GM18505 (cell line): ENCODE measurements around the gene MIOS.

Experiments used
- ATAC-seq: cut with Tn5 transposase; IDR thresholded peaks from one replicate; pipeline ENCODE4 v1.9.1; 2021; ENCODE audit not compliant: unreplicated experiment
- POLR2A ChIP-seq: IDR thresholded peaks from 4 replicates; pipeline ENCODE4 v1.6.1; 2011; ENCODE audit warnings: borderline replicate concordance; ENCODE audit not compliant: insufficient read depth, insufficient read length; ENCODE audit errors: extremely low read depth

The MIOS gene

GRCh38 chr7:7565018-7565680, 1.5 kb upstream of the MIOS start:
- TF ChIP-seq POLR2A = no peak
- no peak for ATAC-seq

- no peak for TF ChIP-seq POLR2A
- peak; percentile 20 for ATAC-seq
Measured at GRCh38 chr7:7565746-7566650, 686 bp upstream of the MIOS start.

DNA sequence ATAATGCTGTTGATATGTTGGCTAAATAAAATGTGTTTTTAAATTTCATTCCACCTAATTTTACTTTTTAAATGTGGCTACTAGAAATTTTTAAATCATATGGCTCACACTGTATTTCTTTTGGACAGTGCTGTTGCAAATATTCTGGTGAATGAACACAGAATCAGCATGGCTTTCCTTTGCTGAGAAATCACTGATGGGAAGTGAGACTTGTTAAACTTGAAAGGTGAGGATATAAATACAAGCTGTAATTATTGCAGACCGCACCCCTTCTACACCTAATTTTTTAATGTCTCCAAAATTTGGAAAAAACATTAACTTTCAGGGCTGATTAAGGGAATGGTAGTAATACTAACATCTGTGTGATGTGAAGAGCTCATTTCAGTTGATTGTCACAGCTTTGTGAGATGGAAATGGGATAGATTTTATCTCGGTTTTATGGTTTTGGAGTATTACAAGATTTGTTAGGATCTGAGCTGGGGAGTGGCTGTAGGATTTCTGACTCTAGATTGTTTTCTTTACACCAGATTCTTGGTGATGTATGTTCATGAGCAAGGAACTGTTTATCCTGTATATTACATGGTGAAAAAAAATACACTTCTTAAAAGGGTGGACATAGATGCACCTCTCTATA, 1.3 kb downstream of the MIOS start:
- no peak for TF ChIP-seq POLR2A
- no peak for ATAC-seq

GRCh38 chr7:7568553-7568952, 1.9 kb downstream of the MIOS start:
- ATAC-seq = no peak

GRCh38 chr7:7569081-7569527, 2.4 kb downstream of the MIOS start:
- no peak for TF ChIP-seq POLR2A
- ATAC-seq = peak; percentile 35

More at GRCh38 chr7:7568553-7568952, 1.9 kb downstream of the MIOS start:
- TF ChIP-seq POLR2A = no peak

DNA sequence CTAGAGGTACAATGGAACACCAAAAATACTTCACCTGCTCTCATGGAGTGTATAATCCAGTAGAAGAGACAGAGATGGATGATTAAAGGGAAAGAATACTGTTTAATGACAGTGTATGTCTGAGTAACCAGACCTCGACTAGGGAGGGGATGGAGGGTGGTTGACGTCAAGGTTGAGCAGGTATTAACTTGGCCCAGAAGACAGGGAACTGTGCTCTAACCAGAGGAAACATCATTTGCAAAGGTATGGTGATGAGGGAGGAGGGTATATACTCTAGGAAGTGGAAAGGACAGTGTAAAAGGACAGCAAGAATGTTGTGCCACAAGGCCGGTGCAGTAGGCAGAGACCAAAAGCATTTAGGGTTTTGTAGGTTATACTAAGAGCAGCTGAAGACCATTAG, 2.9 kb downstream of the MIOS start:
- peak; percentile 19 for ATAC-seq
- no peak for TF ChIP-seq POLR2A

GRCh38 chr7:7570584-7570983, 3.9 kb downstream of the MIOS start:
- ATAC-seq = no peak
- no peak for TF ChIP-seq POLR2A

DNA sequence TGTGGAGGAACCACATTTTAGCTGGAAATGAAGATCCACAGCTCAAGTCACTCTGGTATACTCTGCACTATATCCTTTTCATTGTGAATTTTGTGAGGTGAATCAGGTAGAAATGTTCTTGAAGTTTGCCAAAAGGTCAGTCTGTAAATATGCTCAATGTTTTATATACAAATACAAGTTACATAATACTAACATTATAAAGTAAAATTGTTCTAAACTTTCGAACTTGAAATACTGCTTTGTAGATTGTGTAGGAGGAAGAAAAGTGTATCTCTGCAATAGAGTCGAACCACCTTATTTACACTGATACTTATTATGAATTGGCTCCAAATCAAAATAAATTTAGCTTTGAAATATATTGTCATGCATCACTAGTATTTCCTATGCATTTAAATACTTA, 7.0 kb downstream of the MIOS start:
- no peak for TF ChIP-seq POLR2A
- ATAC-seq = no peak

DNA sequence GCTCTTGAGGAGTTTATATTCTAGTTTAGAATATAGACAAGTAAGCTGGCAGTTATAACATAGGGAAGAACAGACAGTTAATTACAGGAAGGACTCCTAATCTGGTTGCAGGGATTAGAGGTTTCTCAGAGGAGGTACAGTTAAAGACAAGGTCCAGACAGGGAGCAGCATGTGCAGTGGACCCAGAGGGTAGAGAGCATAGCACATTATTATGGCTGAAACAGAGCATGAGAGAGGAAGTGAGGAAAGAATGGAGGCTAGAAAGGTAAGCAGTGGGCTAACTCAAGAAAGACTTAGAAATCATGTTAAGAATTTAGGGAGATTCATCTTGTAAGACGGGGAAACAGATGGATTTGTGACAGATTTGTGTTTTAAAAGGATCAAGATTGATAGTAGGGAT, 9.7 kb downstream of the MIOS start:
- no peak for ATAC-seq
- TF ChIP-seq POLR2A = no peak

DNA sequence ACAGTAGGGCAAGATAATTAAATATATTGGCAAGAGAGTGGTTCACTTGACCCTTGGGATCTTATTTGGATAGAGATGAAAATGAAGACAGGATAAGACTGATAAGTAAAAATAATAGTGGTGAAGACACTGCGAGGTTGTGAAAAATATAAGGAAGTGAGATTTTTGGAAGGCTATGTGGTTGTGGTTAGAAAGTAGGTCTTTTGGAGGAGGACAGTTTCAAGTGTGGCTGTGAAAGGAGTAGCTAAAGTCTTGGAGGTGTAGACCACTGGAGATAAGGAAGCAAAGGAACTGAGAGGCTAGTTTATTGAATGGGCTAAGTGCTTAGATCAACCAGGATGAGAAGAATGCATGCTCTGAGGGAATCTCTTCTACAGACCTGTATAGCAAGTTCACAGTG, 11.2 kb downstream of the MIOS start:
- no peak for TF ChIP-seq POLR2A

DNA sequence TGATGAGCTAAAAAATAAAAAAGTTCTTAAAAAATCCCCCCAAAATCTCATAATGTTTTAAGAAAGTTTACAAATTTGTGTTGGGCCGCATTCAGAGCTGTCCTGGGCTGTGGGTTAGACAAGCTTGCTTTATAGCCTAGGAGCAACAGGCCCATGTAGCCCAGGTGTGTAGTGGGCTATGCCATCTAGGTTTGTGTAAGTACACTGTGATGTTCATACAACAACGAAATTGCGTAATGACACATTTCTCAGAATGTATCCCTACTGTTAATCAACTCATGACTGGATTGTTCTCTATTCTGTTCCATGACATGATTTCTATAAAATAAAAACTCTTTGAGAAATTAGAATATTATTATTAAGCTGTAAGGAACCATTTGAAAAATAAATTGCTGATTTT, 13.0 kb downstream of the MIOS start:
- TF ChIP-seq POLR2A = no peak
- no peak for ATAC-seq

More for the DNA sequence above, 11.2 kb downstream of the MIOS start:
- peak; percentile 85 for ATAC-seq

DNA sequence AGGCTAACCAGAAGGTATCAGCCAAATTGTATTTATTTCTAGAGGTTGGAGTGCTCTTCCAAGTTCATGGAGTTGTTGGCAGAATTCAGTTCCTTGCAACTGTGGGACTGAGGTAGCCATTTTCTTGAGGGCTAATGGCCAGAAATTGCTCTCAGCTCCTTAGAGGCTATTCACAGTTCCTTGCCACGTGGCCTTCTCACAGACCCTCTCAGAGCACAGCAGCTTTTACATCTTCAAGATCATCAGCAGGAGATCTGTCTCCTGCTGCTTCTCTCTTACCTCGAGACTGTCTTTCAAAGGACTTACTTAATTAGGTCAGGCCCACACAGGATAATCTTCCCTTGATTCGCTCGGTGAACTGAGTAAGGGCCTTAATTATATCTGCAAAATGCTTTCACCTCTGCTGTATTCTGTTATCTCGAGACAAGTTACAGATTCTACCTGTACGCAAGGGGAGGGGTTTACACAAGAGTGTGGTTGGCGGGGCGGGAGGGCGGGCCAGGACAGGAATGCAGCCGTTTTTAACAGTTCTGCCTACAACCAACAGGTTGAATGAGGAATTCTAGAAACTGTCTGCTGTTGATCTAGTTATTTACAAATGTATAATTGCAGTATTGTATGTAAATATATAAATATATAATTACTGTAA, 15.0 kb downstream of the MIOS start:
- no peak for TF ChIP-seq POLR2A
- ATAC-seq = no peak

- TF ChIP-seq POLR2A = no peak
- ATAC-seq = no peak
Measured at GRCh38 chr7:7582596-7582995, 15.9 kb downstream of the MIOS start.
